Adipocyte (in vitro differentiated cells): ENCODE data around the gene LMAN2L.
A peak's percentile ranks its signal among the peaks of the same experiment; 100 is the strongest.

Experiments
- DNase-seq: peaks from one replicate; pipeline ENCODE4 v3.0.0-alpha.2; 2015; ENCODE audit warnings: low read depth
- H3K27me3 ChIP-seq: replicated peaks from 2 replicates; pipeline ENCODE4 v1.7.0; 2013; ENCODE audit warnings: mild to moderate bottlenecking, low read length, moderate library complexity; ENCODE audit not compliant: control insufficient read depth, insufficient read depth
- H3K36me3 ChIP-seq: 2 replicates; pipeline ENCODE4 v1.7.0; 2013; ENCODE audit warnings: low read length, mild to moderate bottlenecking, moderate library complexity; ENCODE audit not compliant: control insufficient read depth, insufficient read depth, severe bottlenecking
- H3K4me1 ChIP-seq: 2 replicates; pipeline ENCODE4 v1.7.0; 2013; ENCODE audit warnings: mild to moderate bottlenecking, low read length, moderate library complexity; ENCODE audit not compliant: control insufficient read depth, insufficient read depth
- H3K4me3 ChIP-seq: 2 replicates; pipeline ENCODE4 v1.7.0; 2013; ENCODE audit warnings: mild to moderate bottlenecking, low read length, moderate library complexity
- H3K9ac ChIP-seq: 2 replicates; pipeline ENCODE4 v1.7.0; 2013; ENCODE audit warnings: mild to moderate bottlenecking, low read length, moderate library complexity
- H3K9me3 ChIP-seq: 2 replicates; pipeline ENCODE4 v1.7.0; 2013; ENCODE audit warnings: mild to moderate bottlenecking, low read length, moderate library complexity; ENCODE audit not compliant: control insufficient read depth

Gene LMAN2L

DNA sequence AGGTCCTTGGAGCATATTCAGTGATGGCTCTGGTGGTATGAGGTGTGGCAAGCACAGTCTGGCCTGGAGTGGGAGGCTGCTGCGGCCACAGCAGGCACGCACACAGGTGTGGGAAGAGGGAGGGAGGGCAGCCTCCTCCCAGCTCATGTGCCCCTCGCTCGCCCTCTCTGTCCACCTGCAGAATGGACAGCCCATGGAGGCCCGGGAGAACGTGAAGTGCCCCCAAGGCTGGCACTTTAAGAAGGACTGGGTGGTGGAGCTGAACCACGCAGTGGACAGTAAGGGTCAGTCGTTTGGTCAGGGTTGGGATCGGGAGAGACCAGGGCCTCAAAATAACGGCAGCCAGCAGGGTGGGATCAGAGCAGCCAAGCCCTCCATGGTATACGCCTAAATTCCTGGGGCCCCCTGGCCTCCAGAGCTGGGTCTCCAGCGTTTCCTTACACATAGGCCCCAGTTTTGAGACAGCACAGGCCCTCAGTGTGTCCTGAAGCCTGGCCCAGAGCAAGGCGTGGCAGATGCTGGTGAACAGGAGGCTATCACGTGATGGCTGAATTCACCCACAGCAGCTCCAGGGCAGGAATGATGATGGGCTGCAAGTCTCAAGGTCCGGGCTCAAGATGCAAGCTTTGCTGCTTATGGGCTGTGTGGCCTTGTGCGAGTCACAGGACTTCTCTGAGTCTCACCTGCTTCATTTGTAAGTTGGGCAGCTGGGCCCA is 49.4 kb downstream of the LMAN2L start:
- Histone ChIP-seq H3K36me3 (no peaks in the 10 kb centered on the region), H3K4me3 (no peak overlapping the region), H3K27me3 (peaks cover 10% of the 10 kb centered on the region), H3K4me1 (no peaks in the 10 kb centered on the region), H3K9ac (no peak overlapping the region), H3K9me3 (no peaks in the 10 kb centered on the region)
- no peak for DNase-seq

DNA sequence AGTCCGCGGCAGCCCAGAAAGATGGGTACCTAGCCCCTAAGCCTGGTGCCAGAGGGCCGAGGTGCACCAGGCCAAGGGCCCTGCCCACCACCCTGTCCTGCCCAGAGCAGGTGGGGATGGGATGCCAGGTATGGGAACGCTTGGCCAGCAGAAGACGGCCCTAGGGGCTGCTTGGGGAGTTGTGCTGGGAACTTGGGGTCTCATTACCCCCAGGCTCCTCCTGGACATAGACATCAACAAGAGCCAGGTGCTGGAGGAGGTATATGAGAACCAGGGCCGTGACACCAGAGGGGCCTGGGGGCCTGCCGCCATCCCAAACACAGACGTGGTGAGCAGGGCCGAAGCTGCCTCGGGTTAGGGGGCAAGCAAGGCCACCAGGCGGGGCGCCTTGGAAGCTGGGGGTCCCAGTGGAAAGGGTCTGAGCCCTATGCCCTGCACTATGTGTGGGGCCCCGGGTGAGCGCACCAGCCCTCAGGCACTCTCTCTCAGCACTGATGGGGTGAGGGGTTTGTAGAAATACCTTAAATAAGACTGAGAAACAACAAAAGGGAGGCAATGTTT is 50.4 kb downstream of the LMAN2L start:
- Histone ChIP-seq H3K9ac (no peak overlapping the region), H3K4me3 (no peak overlapping the region), H3K36me3 (no peaks in the 10 kb centered on the region), H3K4me1 (no peaks in the 10 kb centered on the region), H3K9me3 (no peaks in the 10 kb centered on the region), H3K27me3 (peaks cover 19% of the 10 kb centered on the region)
- DNase-seq = no peak

DNA sequence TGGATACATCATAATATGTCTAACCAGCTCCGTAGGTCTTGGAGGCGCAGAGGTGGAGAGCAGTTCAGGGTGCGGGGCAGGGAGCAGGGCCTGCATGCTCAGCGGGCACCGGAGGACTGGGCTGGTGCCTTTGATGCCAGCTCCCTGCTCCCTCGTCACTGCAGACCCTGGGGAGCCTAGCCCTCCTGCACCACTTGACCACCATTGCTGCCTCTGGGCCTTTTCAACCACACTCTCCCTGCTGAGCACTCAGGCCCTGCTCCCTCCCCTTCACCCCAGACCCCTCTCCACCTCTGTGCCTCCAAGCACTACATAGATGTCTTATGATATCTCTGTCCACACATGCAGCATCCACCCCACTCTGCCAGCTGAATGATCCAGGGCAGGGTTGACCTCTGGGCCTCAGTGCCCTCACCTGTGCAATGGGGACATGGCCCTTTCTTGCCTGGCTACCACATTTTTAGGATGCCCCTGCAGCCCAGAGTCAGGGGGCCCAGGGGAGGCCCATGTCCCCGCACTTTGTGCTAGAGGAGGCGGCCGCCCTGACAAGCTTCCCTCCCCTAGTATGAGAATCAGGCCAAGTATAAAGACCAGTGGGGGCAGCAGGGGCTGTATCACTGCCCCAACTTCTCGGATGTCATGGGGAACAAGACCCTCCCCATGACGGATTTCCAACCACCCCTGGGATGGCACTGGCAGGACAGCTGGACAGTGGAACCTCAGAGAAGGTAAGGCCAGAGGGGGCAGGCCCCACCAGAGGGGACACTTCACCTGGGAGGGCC is 51.0 kb downstream of the LMAN2L start:
- no peaks in the 10 kb centered on the region for H3K36me3 ChIP-seq
- no peaks in the 10 kb centered on the region for H3K9me3 ChIP-seq
- H3K27me3 ChIP-seq = peaks cover 20% of the 10 kb centered on the region
- H3K4me3 ChIP-seq = no peak overlapping the region
- DNase-seq = no peak
- H3K4me1 ChIP-seq = no peaks in the 10 kb centered on the region
- H3K9ac ChIP-seq = no peak overlapping the region

DNA sequence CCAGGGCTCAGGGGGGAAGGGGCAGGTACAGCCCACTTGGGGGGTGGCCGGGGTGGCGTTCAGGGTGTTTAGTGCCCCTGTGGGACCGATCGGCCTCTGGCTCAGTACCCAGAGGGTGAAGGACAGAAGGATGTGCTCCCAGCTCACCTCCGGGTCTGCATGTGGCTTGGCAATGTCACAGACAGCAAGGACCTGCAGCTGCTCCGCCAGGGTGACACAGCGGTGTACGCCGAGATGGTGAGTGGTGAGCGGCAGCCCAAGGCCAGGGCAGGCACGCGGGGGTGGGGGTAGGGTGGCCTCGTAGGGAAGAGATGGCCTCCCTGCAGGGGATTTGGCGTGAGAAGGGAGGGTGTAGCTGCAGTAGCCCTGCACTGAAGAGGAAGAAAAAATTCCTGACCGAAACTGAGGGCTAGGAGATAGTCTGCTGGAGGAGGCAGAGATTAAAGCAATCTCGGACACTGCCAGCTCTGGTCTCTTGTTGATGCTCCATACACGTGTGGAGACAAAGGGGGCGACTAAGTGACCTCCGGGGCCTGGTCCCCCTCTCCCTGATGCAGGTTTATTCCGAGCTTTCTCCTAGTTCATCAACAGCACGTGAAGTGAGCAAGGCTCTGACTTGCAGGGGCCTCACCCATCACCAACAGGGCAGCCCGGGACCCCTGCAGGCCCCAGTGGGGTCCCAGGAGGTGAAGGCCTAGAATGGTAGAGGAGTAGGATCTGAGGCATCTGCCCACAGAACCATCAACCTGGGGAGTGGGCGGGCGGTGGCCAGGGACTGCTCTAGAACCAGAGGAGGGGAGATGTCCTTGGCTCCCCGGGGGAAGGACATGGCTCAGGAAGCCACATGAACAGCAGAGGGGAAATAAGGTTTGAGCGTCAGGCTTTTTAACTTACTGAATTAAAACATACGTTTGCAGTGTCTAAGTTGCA is 51.9 kb downstream of the LMAN2L start:
- no peak for DNase-seq
- peaks cover 24% of the 10 kb centered on the region for H3K27me3 ChIP-seq
- no peaks in the 10 kb centered on the region for H3K36me3 ChIP-seq
- H3K4me1 ChIP-seq = no peaks in the 10 kb centered on the region
- no peak overlapping the region for H3K4me3 ChIP-seq
- H3K9me3 ChIP-seq = no peaks in the 10 kb centered on the region
- H3K9ac ChIP-seq = no peak overlapping the region

DNA sequence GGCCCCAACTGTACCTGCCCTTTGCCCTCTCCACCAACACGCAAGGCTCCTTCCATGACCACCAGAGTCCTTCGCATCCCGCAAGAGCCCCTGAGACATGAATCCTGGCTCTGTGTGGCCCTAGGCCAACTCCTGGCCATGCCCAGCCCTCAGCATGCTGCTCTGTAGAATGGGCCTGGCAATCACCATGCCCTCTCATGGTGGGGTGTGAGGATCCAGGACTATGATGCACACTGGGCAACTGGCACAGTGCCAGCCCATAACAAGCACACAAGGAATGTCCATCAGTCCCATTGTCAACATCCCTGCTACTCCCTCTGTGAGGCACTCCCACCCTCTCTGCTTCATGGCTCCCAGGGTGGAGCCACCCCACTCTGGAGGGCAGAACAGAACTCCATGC is 52.6 kb downstream of the LMAN2L start:
- no peak overlapping the region for H3K9ac ChIP-seq
- H3K4me3 ChIP-seq = no peak overlapping the region
- no peaks in the 10 kb centered on the region for H3K36me3 ChIP-seq
- DNase-seq = no peak
- peaks cover 26% of the 10 kb centered on the region for H3K27me3 ChIP-seq
- H3K9me3 ChIP-seq = no peaks in the 10 kb centered on the region
- H3K4me1 ChIP-seq = no peaks in the 10 kb centered on the region

DNA sequence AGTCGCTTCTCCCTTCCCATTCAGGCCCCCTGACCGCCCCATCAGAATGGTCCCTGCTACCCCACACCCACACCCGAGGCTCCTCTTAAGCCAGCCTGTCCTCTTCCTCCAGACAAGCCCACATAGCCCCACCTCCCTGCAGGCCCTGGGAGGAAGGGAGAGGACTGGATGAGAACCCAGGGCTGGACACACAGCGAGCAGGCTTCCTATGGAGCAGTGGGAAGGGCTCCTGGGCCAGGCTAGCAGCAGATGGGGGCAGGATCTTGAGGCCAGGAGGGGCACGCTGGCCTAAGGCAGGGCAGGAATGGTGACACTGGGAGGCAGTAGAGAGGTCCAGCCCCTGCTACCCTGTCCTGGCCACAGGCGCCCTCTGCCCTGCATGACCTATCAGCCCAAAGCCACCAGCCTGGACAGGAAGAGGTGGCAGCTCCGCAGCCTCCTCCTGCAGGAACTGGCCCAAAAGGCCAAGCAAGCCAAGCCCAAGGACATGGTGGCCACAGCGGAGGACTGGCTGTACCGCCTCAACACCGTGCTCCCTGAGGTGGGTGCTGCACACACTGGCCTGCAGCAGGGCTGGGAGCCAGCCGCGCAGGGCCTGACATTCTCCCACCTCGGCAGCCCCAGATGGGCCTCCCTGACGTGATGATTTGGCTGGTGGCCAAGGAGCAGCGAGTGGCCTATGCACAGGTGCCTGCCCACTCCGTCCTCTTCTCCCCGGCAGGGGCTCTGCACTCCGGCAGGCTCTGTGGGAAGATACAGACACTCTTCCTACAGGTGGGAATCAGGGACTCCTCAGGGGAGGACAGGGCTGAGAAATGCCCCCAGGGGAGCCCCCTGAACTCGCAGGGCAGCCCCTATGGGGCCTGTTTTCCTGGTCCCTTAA is 54.0 kb downstream of the LMAN2L start:
- Histone ChIP-seq H3K9me3 (no peaks in the 10 kb centered on the region), H3K4me3 (no peak overlapping the region), H3K36me3 (no peaks in the 10 kb centered on the region), H3K9ac (no peak overlapping the region), H3K27me3 (peaks cover 26% of the 10 kb centered on the region), H3K4me1 (no peaks in the 10 kb centered on the region)
- DNase-seq = peak; percentile 3

DNA sequence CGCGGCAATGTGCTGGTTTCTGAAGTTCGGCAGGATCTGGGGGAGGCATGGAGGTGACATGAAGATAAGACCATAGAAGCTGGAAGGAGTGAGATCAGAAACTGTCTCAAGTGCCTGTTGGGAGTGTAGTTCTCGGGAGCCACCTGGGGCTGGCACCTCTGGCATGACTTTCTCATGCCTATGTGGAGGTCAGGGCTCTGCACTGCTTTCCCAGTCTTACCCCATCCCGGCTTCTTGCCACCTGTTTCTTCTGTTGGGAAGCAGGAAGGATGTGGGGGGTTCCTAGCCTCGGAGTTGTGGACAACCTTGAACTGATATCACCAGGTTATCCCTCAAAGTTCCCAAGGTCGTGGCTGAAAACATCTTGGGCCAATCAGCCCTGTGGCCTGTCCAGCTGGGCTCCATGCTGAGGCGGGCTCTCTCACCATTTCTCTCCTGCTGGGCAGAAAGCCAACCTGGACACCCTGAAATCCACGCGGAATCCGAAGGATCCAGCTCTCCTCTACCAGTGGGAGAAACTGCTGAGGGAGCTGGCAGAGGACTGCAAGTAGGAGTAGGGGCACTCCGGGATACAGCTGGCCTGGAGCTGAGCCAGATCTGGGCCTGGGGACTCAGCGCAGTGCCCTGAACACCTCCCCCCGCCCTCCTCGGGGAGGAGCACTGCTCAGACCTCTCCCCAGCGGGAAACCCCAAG is 54.8 kb downstream of the LMAN2L start:
- no peak for DNase-seq
- no peaks in the 10 kb centered on the region for H3K9me3 ChIP-seq
- H3K9ac ChIP-seq = no peak overlapping the region
- no peaks in the 10 kb centered on the region for H3K36me3 ChIP-seq
- peaks cover 31% of the 10 kb centered on the region for H3K27me3 ChIP-seq
- no peak overlapping the region for H3K4me3 ChIP-seq
- H3K4me1 ChIP-seq = no peaks in the 10 kb centered on the region

DNA sequence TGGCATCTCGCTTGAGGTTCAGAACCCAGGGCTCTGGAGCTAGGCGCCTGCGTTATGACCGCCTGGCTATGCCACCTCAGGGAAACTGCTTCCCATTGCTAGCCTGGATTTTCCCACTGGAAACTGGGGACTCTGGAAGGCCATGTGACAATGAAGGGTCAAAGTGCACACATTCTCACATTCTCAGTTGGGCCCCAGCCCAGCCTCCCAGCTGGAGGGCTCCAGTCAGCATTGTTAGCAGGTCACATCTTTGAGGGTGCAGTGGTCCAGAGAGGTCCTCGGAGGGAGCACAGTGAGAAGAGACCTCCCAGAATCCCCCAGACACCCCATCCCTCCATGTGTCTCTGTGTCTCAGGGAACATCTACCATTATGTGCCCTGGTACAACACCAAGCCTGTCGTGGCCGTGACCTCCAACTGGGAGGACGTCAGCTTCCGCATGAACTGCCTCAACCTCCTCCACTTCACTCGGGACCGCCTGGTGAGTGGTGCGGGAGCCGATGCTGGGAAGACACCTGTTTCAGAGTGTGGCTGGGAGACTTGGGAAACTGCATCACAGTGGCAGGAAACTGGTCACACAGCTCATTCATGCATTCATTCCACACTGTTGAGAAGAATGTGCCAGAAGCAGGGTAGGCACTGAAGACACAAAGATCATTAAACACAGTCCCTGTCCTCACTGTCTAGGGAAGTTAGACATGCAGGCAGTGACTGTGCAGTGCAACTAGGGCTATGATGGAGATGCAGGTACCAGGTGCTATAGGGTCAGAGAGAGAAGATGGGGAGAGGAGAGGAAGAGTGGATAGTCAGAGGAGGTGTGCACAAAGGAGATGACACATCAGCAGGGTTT is 55.7 kb downstream of the LMAN2L start:
- Histone ChIP-seq H3K36me3 (no peaks in the 10 kb centered on the region), H3K4me1 (no peaks in the 10 kb centered on the region)
- DNase-seq = no peak

DNA sequence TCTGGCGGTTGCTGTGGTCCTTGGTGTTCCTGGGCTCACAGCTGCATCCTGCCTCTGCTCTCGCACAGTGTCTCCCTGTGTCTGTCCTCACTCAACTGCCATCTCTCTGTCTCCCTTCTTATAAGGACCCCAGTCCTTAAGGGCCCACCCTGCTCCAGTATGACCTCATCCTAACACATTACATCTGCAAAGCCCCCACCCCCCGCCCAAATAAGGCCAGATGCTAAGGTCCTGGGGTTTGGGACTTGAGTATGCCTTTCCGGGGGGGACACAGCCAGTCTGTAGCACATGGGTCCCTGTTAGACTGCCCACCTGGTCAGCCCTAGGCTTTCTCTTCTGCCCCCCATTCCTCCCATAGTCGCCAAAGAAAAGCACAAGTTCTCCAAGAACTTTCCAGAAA is 56.6 kb downstream of the LMAN2L start:
- Histone ChIP-seq H3K9me3 (no peaks in the 10 kb centered on the region), H3K4me1 (no peaks in the 10 kb centered on the region), H3K27me3 (peaks cover 38% of the 10 kb centered on the region), H3K36me3 (no peaks in the 10 kb centered on the region), H3K4me3 (no peak overlapping the region), H3K9ac (no peak overlapping the region)
- DNase-seq = no peak

More for the DNA sequence above, 55.7 kb downstream of the LMAN2L start:
- H3K27me3 ChIP-seq = peaks cover 38% of the 10 kb centered on the region
- H3K9ac ChIP-seq = no peak overlapping the region
- H3K9me3 ChIP-seq = no peaks in the 10 kb centered on the region
- H3K4me3 ChIP-seq = no peak overlapping the region
